Measurements from ENCODE around the gene LHX4. TPM values are rescaled to one million over a fixed set of nuclear protein-coding genes. Genes with fewer than 3 reads are reported as not detected.

LHX4 gene
- total and polyA plus RNA-seq, 2 of the 4 experiments (the other 2 are of a cell fraction) = 0.05 to 0.18 TPM

GRCh38 chr1:180235502-180236239, 5.6 kb downstream of the LHX4 start:
- no peak overlapping the region for H3K9ac ChIP-seq (ENCODE audit: low read depth, low read length)
- H2BK20ac ChIP-seq (ENCODE audit: low read depth, low read length) = no peak overlapping the region
- H2AFZ ChIP-seq (replicated peaks; ENCODE audit: low read length, poor library complexity) = no peak overlapping the region
- no peak overlapping the region for H2BK120ac ChIP-seq (ENCODE audit: low read depth, low read length)
- no peak overlapping the region for H4K8ac ChIP-seq (ENCODE audit: low read depth in 2 of 2, low read length in 2 of 2)
- H3K23ac ChIP-seq (ENCODE audit: low read depth, low read length) = 0 out of 2 replicates have a peak overlapping the region, but pooled peaks have one; percentile 53
- H3K9me3 ChIP-seq (ENCODE audit: control insufficient read depth, insufficient read depth, low read length) = peaks cover 9% of the 10 kb centered on the region
- no peak overlapping the region for H2AK9ac ChIP-seq (replicated peaks; ENCODE audit: low read depth, low read length, poor library complexity)
- CTCF ChIA-PET = no interaction called here
- no peak overlapping the region for H3K4ac ChIP-seq (ENCODE audit: low read depth, low read length)
- no peak overlapping the region for H4K91ac ChIP-seq (ENCODE audit: insufficient read depth, low read depth, low read length)
- POLR2A ChIA-PET (ENCODE audit: unreplicated experiment) = no interaction called here
- TF ChIP-seq CTCF (conservative IDR thresholded peaks at IDR 0.05; ENCODE audit: low read depth, low read length) (no peak), BHLHE40 (IDR thresholded peaks at IDR 0.05; ENCODE audit: low read depth, low read length) (no peak), MXI1 (IDR thresholded peaks at IDR 0.05; ENCODE audit: borderline replicate concordance, low read depth, low read length) (no peak), MAFK (IDR thresholded peaks at IDR 0.05; ENCODE audit: low read depth, low read length) (no peak), RFX5 (IDR thresholded peaks at IDR 0.05; ENCODE audit: low read depth, low read length) (no peak), SMC3 (IDR thresholded peaks at IDR 0.05; ENCODE audit: low read depth, low read length) (no peak), POLR2A (IDR thresholded peaks at IDR 0.05; ENCODE audit: low read depth, low read length) (no peak), CHD1 (IDR thresholded peaks at IDR 0.05; ENCODE audit: low read depth, low read length) (no peak), CEBPB (IDR thresholded peaks at IDR 0.05; ENCODE audit: low read depth, low read length) (no peak), ELK1 (IDR thresholded peaks at IDR 0.05; ENCODE audit: borderline replicate concordance, low read depth, low read length) (no peak)
- dilution Hi-C loops (cut with HindIII; ENCODE audit: low sequenced_read_pairs, unreplicated experiment) (no loop called here), in situ Hi-C loops (cut with MboI; ENCODE audit: low sequenced_read_pairs) (no loop called here), intact Hi-C loops (cut with micrococcal nuclease) (no loop called here)
- no peaks in the 10 kb centered on the region for H3K79me1 ChIP-seq (ENCODE audit: low read depth in 1 of 2, low read length in 2 of 2)
- no TSS peak for BruUV-seq (replicated peaks)
- H4K5ac ChIP-seq (ENCODE audit: low read depth, low read length) = no peak overlapping the region
- H2BK15ac ChIP-seq (ENCODE audit: low read depth, low read length) = no peak overlapping the region
- H3K18ac ChIP-seq (ENCODE audit: low read depth, low read length) = no peak overlapping the region
- no peak overlapping the region for H3K4me2 ChIP-seq (ENCODE audit: low read depth, low read length)
- no peak overlapping the region for H2AK5ac ChIP-seq (ENCODE audit: low read depth, low read length)
- no peak overlapping the region for H3K56ac ChIP-seq (ENCODE audit: extremely low read depth, insufficient read depth, low read length)
- H3K27me3 ChIP-seq (ENCODE audit: control insufficient read depth, insufficient read depth, low read length) = peaks cover 91% of the 10 kb centered on the region
- 7% methylated on average over 32 of the region's 49 CpGs; no CpG with 5 or more reads in 1 of the 2 experiments for WGBS, 2 experiments (ENCODE audit: extremely low coverage in 2 of 2, insufficient read length in 1 of 2)
- peaks cover 4% of the 10 kb centered on the region; the same call in 1 of the 2 replicates for H3K9me1 ChIP-seq (ENCODE audit: insufficient read depth, low read length)
- H3K14ac ChIP-seq (replicated peaks; ENCODE audit: low read depth, low read length) = no peak overlapping the region
- H3K36me3 ChIP-seq (ENCODE audit: control insufficient read depth, insufficient read depth, low read length) = no peaks in the 10 kb centered on the region
- H2BK5ac ChIP-seq (ENCODE audit: low read depth, low read length, poor library complexity, severe bottlenecking) = no peak overlapping the region
- H3K27ac ChIP-seq (ENCODE audit: insufficient read depth, low read length) = no peak overlapping the region
- peaks cover 36% of the 10 kb centered on the region for H4K20me1 ChIP-seq (ENCODE audit: insufficient read depth, low read length)
- no peak overlapping the region for H3K4me3 ChIP-seq (ENCODE audit: insufficient read depth, low read depth, low read length)
- DNase-seq (no peak), ATAC-seq (ENCODE audit: low read depth) (no peak)
- no peaks in the 10 kb centered on the region; the same call in 1 of the 2 replicates for H3K4me1 ChIP-seq (ENCODE audit: control insufficient read depth, insufficient read depth, low read length)

Measured in IMR-90 (cell line).